Thyroid gland (tissue), 4 donors: ENCODE measurements around the gene GRK1. TPM values are rescaled to one million over a fixed set of nuclear protein-coding genes. Genes with fewer than 3 reads are reported as not detected.

ENCODE experiments used
- DNase-seq, 2 donors: peaks; one replicate each; pipeline ENCODE4 v3.0.0-alpha.2; 2019
- H3K27ac ChIP-seq, 3 donors: fragments of 200-600 bp; sonication (generic); 1 replicate in 2 of 3; 2 replicates in 1 of 3; pipeline ENCODE4 v1.5.1; 2016 to 2019; ENCODE audit warnings: mild to moderate bottlenecking in 1 of 3, moderate library complexity in 1 of 3
- H3K27me3 ChIP-seq: fragments of 200-600 bp; sonication (generic); one replicate; pipeline ENCODE4 v1.5.1; 2019
- H3K36me3 ChIP-seq, 2 donors: fragments of 200-600 bp; sonication (generic); one replicate each; pipeline ENCODE4 v1.5.1; 2016 to 2019
- H3K4me1 ChIP-seq, 2 donors: fragments of 200-600 bp; sonication (generic); one replicate each; pipeline ENCODE4 v1.5.1; 2017 to 2019
- H3K4me3 ChIP-seq, 3 donors: fragments of 200-600 bp; sonication (generic); replicated peaks in 1 of 3; 1 replicate in 2 of 3; 2 replicates in 1 of 3; pipeline ENCODE4 v1.5.1; 2016; ENCODE audit warnings: mild to moderate bottlenecking in 1 of 3
- H3K9me3 ChIP-seq: fragments of 200-600 bp; sonication (generic); one replicate; pipeline ENCODE4 v1.5.1; 2017
- CTCF ChIP-seq, 6 experiments: fragments of 200-600 bp in 3 of 6; fragments of 450-650 bp in 3 of 6; sonication (generic) in 3 of 6; IDR thresholded peaks; one replicate each; pipeline ENCODE4 v1.5.1; 2016 to 2019; ENCODE audit warnings: antibody characterized with exemption in 6 of 6, mild to moderate bottlenecking in 2 of 6, inconsistent platforms in 1 of 6, moderate library complexity in 1 of 6
- POLR2A ChIP-seq, 2 donors: fragments of 450-650 bp; IDR thresholded peaks; one replicate each; pipeline ENCODE4 v1.6.1; 2017; ENCODE audit warnings: antibody characterized with exemption in 2 of 2, mild to moderate bottlenecking in 2 of 2, moderate library complexity in 1 of 2
- WGBS, 2 donors: methylation state at CpG; one replicate each; pipeline ENCODE4 v1.1.5; 2017; 5-methylcytosine and 5-hydroxymethylcytosine counted together
- intact Hi-C: fragments of 100-400 bp; cut with DNase I; formaldehyde crosslinking; loops from one replicate; pipeline ENCODE4 v1.15.1; 2023
- total RNA-seq, 4 donors: library from RNA; depleted of rRNA; stranded (reverse); fragments of >200 nt; gene quantifications; one replicate each; pipeline ENCODE4 v1.2.3, GENCODE V29; 2016

GRK1 gene
- total RNA-seq, 4 donors from 2014 or later: 2.0 to 17.9 (median 2.7) TPM

- Histone ChIP-seq H3K9me3 (no peaks in the 10 kb centered on the region), H3K4me3 (no peak overlapping the region), H3K36me3 (no peaks in the 10 kb centered on the region), H3K27ac (peak overlapping the region; percentile 89 to 96 (median 94)), H3K27me3 (no peaks in the 10 kb centered on the region), H3K4me1 (peaks cover 46 to 58% of the 10 kb centered on the region in 2 donors)
- intact Hi-C loops: no loop called here
- whole genome bisulfite sequencing, 2 donors: 36 to 63% methylated on average over 13 to 14 of the region's 15 CpGs
- DNase-seq: peak; percentile 81 to 86
- TF ChIP-seq CTCF (IDR thresholded peaks at IDR 0.05): no peak
- TF ChIP-seq POLR2A (IDR thresholded peaks at IDR 0.05): peak in 1 of 2 donors; percentile 37
These were observed 16.7 kb upstream of the GRK1 start for GRCh38 chr13:113650275-113650674.

GRCh38 chr13:113650731-113651148 is 16.3 kb upstream of the GRK1 start:
- H3K27ac ChIP-seq: peak overlapping the region; percentile 89 to 96 (median 94)
- no peaks in the 10 kb centered on the region for H3K27me3 ChIP-seq
- TF ChIP-seq CTCF (IDR thresholded peaks at IDR 0.05) (no peak), POLR2A (IDR thresholded peaks at IDR 0.05) (no peak)
- H3K4me1 ChIP-seq: peaks cover 41 to 53% of the 10 kb centered on the region in 2 donors
- no peak overlapping the region for H3K4me3 ChIP-seq
- intact Hi-C loops: no loop called here
- H3K36me3 ChIP-seq: no peaks in the 10 kb centered on the region
- H3K9me3 ChIP-seq: no peaks in the 10 kb centered on the region
- peak; percentile 46 to 61 for DNase-seq
- 84 to 86% methylated on average over 16 of the region's 16 CpGs for WGBS, 2 donors

- no peaks in the 10 kb centered on the region for H3K36me3 ChIP-seq
- peak overlapping the region in 1 of 3 donors; percentile 94 for H3K27ac ChIP-seq
- 94 to 97% methylated on average over 23 to 31 of the region's 37 CpGs for WGBS, 2 donors
- no peak for TF ChIP-seq CTCF (IDR thresholded peaks at IDR 0.05)
- TF ChIP-seq POLR2A (IDR thresholded peaks at IDR 0.05): no peak
- H3K4me3 ChIP-seq: no peak overlapping the region
- intact Hi-C loops: no loop called here
- DNase-seq: no peak
- no peaks in the 10 kb centered on the region for H3K9me3 ChIP-seq
- peaks cover 31 to 43% of the 10 kb centered on the region in 2 donors for H3K4me1 ChIP-seq
- H3K27me3 ChIP-seq: no peaks in the 10 kb centered on the region
These were observed 15.3 kb upstream of the GRK1 start for GRCh38 chr13:113651511-113652403.

- DNase-seq: no peak
- 92% methylated on average over 22 to 24 of the region's 24 CpGs for WGBS, 2 donors
- no peaks in the 10 kb centered on the region for H3K9me3 ChIP-seq
These were observed 14.4 kb upstream of the GRK1 start for GRCh38 chr13:113652404-113653263.

More at GRCh38 chr13:113652404-113653263, 14.4 kb upstream of the GRK1 start:
- Histone ChIP-seq H3K4me1 (peaks cover 25 to 36% of the 10 kb centered on the region in 2 donors), H3K27ac (no peak overlapping the region), H3K36me3 (no peaks in the 10 kb centered on the region), H3K27me3 (no peaks in the 10 kb centered on the region), H3K4me3 (no peak overlapping the region)
- intact Hi-C loops: no loop called here
- no peak for TF ChIP-seq CTCF (IDR thresholded peaks at IDR 0.05)
- no peak for TF ChIP-seq POLR2A (IDR thresholded peaks at IDR 0.05)
